SK-N-SH (cell line): ENCODE results near the gene ENOX1. TPM values are rescaled to one million over a fixed set of nuclear protein-coding genes. Genes with fewer than 3 reads are reported as not detected.
A peak's percentile ranks its signal among the peaks of the same experiment; 100 is the strongest.

Experiments
- CTCF ChIA-PET: fragments of 300-600, 350-600 bp; formaldehyde crosslinking; extraction: SDS; loops from one replicate; lab custom pipeline; 2021; lab: Yijun Ruan, JAX
- POLR2A ChIA-PET: fragments of 350-600 bp; sonication (Branson Sonifier 250); formaldehyde crosslinking; extraction: SDS; loops from one replicate; lab custom pipeline; 2020; ENCODE audit warnings: antibody characterized with exemption, inconsistent platforms; lab: Yijun Ruan, JAX
- DNase-seq: peaks from one replicate; pipeline ENCODE4 v3.0.0; 2012
- H2AFZ ChIP-seq: fragments of 200-600 bp; sonication (generic); 2 replicates; pipeline ENCODE4 v1.8.1; 2016; ENCODE audit warnings: antibody characterized with exemption, mild to moderate bottlenecking, low read depth
- H3F3A ChIP-seq: fragments of 200-600 bp; sonication (generic); replicated peaks from 2 replicates; pipeline ENCODE3; 2016; ENCODE audit warnings: antibody characterized with exemption, mild to moderate bottlenecking; ENCODE audit not compliant: insufficient read depth
- H3K27ac ChIP-seq, 2 experiments: fragments of 200-500 bp in 1 of 2; fragments of 200-600 bp in 1 of 2; sonication (Bioruptor generic) in 1 of 2; sonication (generic), shearing (Covaris generic) in 1 of 2; 2 replicates each; pipeline versions ENCODE4 v1.5.1 to v1.6.1; 2014 to 2016; ENCODE audit warnings: low read depth in 2 of 2, inconsistent platforms in 1 of 2, low read length in 1 of 2, mild to moderate bottlenecking in 1 of 2, mixed read lengths in 1 of 2
- H3K27me3 ChIP-seq: fragments of 200-600 bp; sonication (generic), shearing (Covaris generic); 2 replicates; pipeline ENCODE4 v1.6.1; 2016; ENCODE audit warnings: mixed run types; ENCODE audit not compliant: insufficient read depth
- H3K36me3 ChIP-seq, 2 experiments: fragments of 200-500 bp in 1 of 2; fragments of 200-600 bp in 1 of 2; sonication (Bioruptor generic) in 1 of 2; sonication (generic) in 1 of 2; replicated peaks in 1 of 2; 2 replicates each; pipeline versions ENCODE3 to v1.5.1; 2014 to 2016; ENCODE audit warnings: low read length in 1 of 2, mild to moderate bottlenecking in 1 of 2; ENCODE audit not compliant: insufficient read depth in 2 of 2, control insufficient read depth in 1 of 2
- H3K4me1 ChIP-seq, 2 experiments: fragments of 200-500 bp in 1 of 2; fragments of 200-600 bp in 1 of 2; sonication (Bioruptor generic) in 1 of 2; sonication (generic), shearing (Covaris generic) in 1 of 2; 2 replicates each; pipeline versions ENCODE4 v1.5.1 to v1.6.1; 2014 to 2016; ENCODE audit warnings: low read depth in 1 of 2, low read length in 1 of 2, mixed run types in 1 of 2; ENCODE audit not compliant: insufficient read depth in 2 of 2, control insufficient read depth in 1 of 2
- H3K4me2 ChIP-seq: fragments of 200-600 bp; sonication (generic), shearing (Covaris generic); 2 replicates; pipeline ENCODE4 v1.6.1; 2017; ENCODE audit warnings: mixed run types
- H3K4me3 ChIP-seq, 2 experiments: fragments of 200-500 bp in 1 of 2; fragments of 200-600 bp in 1 of 2; sonication (Bioruptor generic) in 1 of 2; sonication (generic), shearing (Covaris generic) in 1 of 2; 2 replicates each; pipeline versions ENCODE4 v1.5.1 to v1.8.1; 2014 to 2016; ENCODE audit warnings: low read depth in 2 of 2, inconsistent platforms in 1 of 2, low read length in 1 of 2, mild to moderate bottlenecking in 1 of 2, mixed read lengths in 1 of 2, moderate library complexity in 1 of 2
- H3K79me2 ChIP-seq: fragments of 200-600 bp; sonication (generic); 2 replicates; pipeline ENCODE4 v1.8.1; 2017; ENCODE audit warnings: mild to moderate bottlenecking; ENCODE audit not compliant: insufficient read depth
- H3K9ac ChIP-seq: fragments of 200-600 bp; sonication (generic); 2 replicates; pipeline ENCODE4 v1.6.1; 2017; ENCODE audit warnings: mixed run types
- H3K9me2 ChIP-seq: fragments of 200-600 bp; sonication (generic); 2 replicates; pipeline ENCODE4 v1.6.1; 2017; ENCODE audit warnings: mixed run types
- H3K9me3 ChIP-seq: fragments of 200-600 bp; sonication (generic); 2 replicates; pipeline ENCODE4 v1.6.1; 2017; ENCODE audit warnings: mixed run types, mild to moderate bottlenecking, moderate library complexity
- H4K20me1 ChIP-seq: fragments of 200-600 bp; sonication (generic); 2 replicates; pipeline ENCODE4 v1.6.1; 2017; ENCODE audit warnings: mild to moderate bottlenecking, mixed run types; ENCODE audit not compliant: insufficient read depth
- CHD2 ChIP-seq: fragments of 150-350 bp; IDR thresholded peaks from 2 replicates; pipeline ENCODE4 v1.6.1; 2018; ENCODE audit warnings: low read length; ENCODE audit not compliant: partially characterized antibody
- CTCF ChIP-seq: fragments of 200-600 bp; sonication (generic); IDR thresholded peaks from 2 replicates; pipeline ENCODE4 v1.6.1; 2017; ENCODE audit warnings: antibody characterized with exemption, mild to moderate bottlenecking, moderate library complexity
- FOSL2 ChIP-seq: IDR thresholded peaks from 2 replicates; pipeline ENCODE4 v1.4.0; 2012; ENCODE audit warnings: low read depth, mild to moderate bottlenecking, moderate library complexity, borderline replicate concordance
- GATA2 ChIP-seq: sonication (generic); formaldehyde crosslinking; IDR thresholded peaks from 2 replicates; pipeline ENCODE4 v1.5.0; 2020; ENCODE audit warnings: mild to moderate bottlenecking, missing genetic modification reagents
- IRF3 ChIP-seq: fragments of 150-350 bp; IDR thresholded peaks from 2 replicates; pipeline ENCODE4 v1.6.1; 2016; ENCODE audit warnings: mild to moderate bottlenecking, low read depth, low read length
- JUND ChIP-seq: IDR thresholded peaks from 2 replicates; pipeline ENCODE4 v1.4.0; 2012
- MAX ChIP-seq: IDR thresholded peaks from 2 replicates; pipeline ENCODE4 v1.4.0; 2012; ENCODE audit warnings: low read depth
- MXI1 ChIP-seq: IDR thresholded peaks from 2 replicates; pipeline ENCODE4 v1.6.1; 2012; ENCODE audit warnings: mild to moderate bottlenecking, low read depth, low read length, improper control_type of control experiment
- RAD21 ChIP-seq: IDR thresholded peaks from 2 replicates; pipeline ENCODE4 v1.6.1; 2012; ENCODE audit warnings: mild to moderate bottlenecking, low read length
- RCOR1 ChIP-seq: fragments of 150-350 bp; IDR thresholded peaks from 2 replicates; pipeline ENCODE4 v1.6.1; 2017; ENCODE audit warnings: antibody characterized with exemption, low read length
- SIN3A ChIP-seq: IDR thresholded peaks from 2 replicates; pipeline ENCODE4 v1.6.1; 2012; ENCODE audit warnings: low read depth, mild to moderate bottlenecking, low read length, moderate library complexity, borderline replicate concordance
- YY1 ChIP-seq: IDR thresholded peaks from 2 replicates; pipeline ENCODE4 v1.4.0; 2012; ENCODE audit warnings: low read depth, mild to moderate bottlenecking
- WGBS: methylation state at CpG from one replicate; pipeline ENCODE4 v1.1.6; 2017; ENCODE audit warnings: low lambda C conversion rate; 5-methylcytosine and 5-hydroxymethylcytosine counted together
- polyA plus RNA-seq, 3 experiments: library from polyadenylated mRNA; depleted of rRNA; stranded (reverse); fragments of >200 nt; gene quantifications; 2 replicates each; pipeline ENCODE4 v1.2.3, GENCODE V29; 2012
- TF ChIP-seq, protein P1 (sequence below): IDR thresholded peaks from 2 replicates; pipeline ENCODE4; 2012

Gene ENOX1
- polyA plus RNA-seq, 1 of the 3 experiments (the other 2 are of a cell fraction): 5.8 TPM

- TF ChIP-seq IRF3 (no peak), RCOR1 (no peak), MAX (no peak), MXI1 (no peak), GATA2 (no peak)
Measured at GRCh38 chr13:43784496-43784895, 2.3 kb downstream of the ENOX1 start (continued).

- no peaks in the 10 kb centered on the region for H3K79me2 ChIP-seq
- H3K36me3 ChIP-seq: no peaks in the 10 kb centered on the region
- ChIA-PET POLR2A (no interaction called here), CTCF (interaction anchor here (1.6 kb wide), 1 partner anchor 14 kb away, joined by 5 read pairs; no protein-coding TSS in a partner anchor)
- peaks cover 27% of the 10 kb centered on the region for H3F3A ChIP-seq
- no peak overlapping the region for H3K4me3 ChIP-seq
- DNase-seq: peak; percentile 56
- no peaks in the 10 kb centered on the region for H3K9me3 ChIP-seq
- peak overlapping the region in 1 of 2 experiments; percentile 33; a peak in 1 of 4 replicates for H3K27ac ChIP-seq
- H3K4me2 ChIP-seq: no peak overlapping the region
- no peaks in the 10 kb centered on the region for H4K20me1 ChIP-seq
- H2AFZ ChIP-seq: no peak overlapping the region
- TF ChIP-seq CHD2: no peak
- peak; percentile 28 for TF ChIP-seq CTCF
- TF ChIP-seq, protein P1, sequence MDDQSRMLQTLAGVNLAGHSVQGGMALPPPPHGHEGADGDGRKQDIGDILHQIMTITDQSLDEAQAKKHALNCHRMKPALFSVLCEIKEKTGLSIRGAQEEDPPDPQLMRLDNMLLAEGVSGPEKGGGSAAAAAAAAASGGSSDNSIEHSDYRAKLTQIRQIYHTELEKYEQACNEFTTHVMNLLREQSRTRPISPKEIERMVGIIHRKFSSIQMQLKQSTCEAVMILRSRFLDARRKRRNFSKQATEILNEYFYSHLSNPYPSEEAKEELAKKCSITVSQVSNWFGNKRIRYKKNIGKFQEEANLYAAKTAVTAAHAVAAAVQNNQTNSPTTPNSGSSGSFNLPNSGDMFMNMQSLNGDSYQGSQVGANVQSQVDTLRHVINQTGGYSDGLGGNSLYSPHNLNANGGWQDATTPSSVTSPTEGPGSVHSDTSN: peak; percentile 15; the same call in 1 of the 2 replicates
- peak; percentile 16; the same call in 1 of the 2 replicates for TF ChIP-seq RAD21
- no peak overlapping the region for H3K9ac ChIP-seq
- peaks cover 0 to 23% of the 10 kb centered on the region in 2 experiments; a peak in 2 of 4 replicates for H3K4me1 ChIP-seq
- H3K9me2 ChIP-seq: no peaks in the 10 kb centered on the region
- H3K27me3 ChIP-seq: no peaks in the 10 kb centered on the region
- 89% methylated on average over 2 of the region's 2 CpGs for WGBS
Measured at GRCh38 chr13:43783820-43784219, 3.0 kb downstream of the ENOX1 start.

GRCh38 chr13:43782686-43783085, 4.1 kb downstream of the ENOX1 start:
- Histone ChIP-seq H3K27ac (no peak overlapping the region), H3K4me2 (no peak overlapping the region), H3F3A (peaks cover 27% of the 10 kb centered on the region), H3K79me2 (no peaks in the 10 kb centered on the region), H3K9ac (no peak overlapping the region), H3K27me3 (no peaks in the 10 kb centered on the region), H3K4me3 (no peak overlapping the region), H4K20me1 (no peaks in the 10 kb centered on the region), H3K9me2 (no peaks in the 10 kb centered on the region), H3K4me1 (peaks cover 0 to 21% of the 10 kb centered on the region in 2 experiments; a peak in 2 of 4 replicates)
- POLR2A ChIA-PET: no interaction called here
- CTCF ChIA-PET: interaction anchor here (1.6 kb wide), 1 partner anchor 12 kb away, joined by 5 read pairs; no protein-coding TSS in a partner anchor
- TF ChIP-seq SIN3A: no peak
- no peak for TF ChIP-seq JUND
- TF ChIP-seq FOSL2: no peak
- TF ChIP-seq RAD21: no peak
- no peak for TF ChIP-seq IRF3
- no peak for TF ChIP-seq YY1
- TF ChIP-seq, all 33 proteins: peak for 0
- no peaks in the 10 kb centered on the region for H3K36me3 ChIP-seq
- no peaks in the 10 kb centered on the region for H3K9me3 ChIP-seq
- 95% methylated on average over 1 of the region's 1 CpG for WGBS
- H2AFZ ChIP-seq: no peak overlapping the region
- DNase-seq: no peak
